Suprapubic skin (tissue), 3 donors: Measurements from ENCODE around the gene ZNF407.
"Not testable (repeated sequence)": the region's sequence is repeated elsewhere in the genome, so short reads cannot be mapped to it uniquely, and the experiment has no call there.

ENCODE experiments used
- CTCF ChIP-seq, 2 donors: fragments of 200-600 bp in 1 of 2; fragments of 450-650 bp in 1 of 2; sonication (generic) in 1 of 2; IDR thresholded peaks; one replicate each; pipeline ENCODE4 v1.5.1; 2016 to 2019; ENCODE audit warnings: antibody characterized with exemption in 2 of 2, mild to moderate bottlenecking in 1 of 2, moderate library complexity in 1 of 2
- EP300 ChIP-seq: sonication (generic); formaldehyde crosslinking; IDR thresholded peaks from one replicate; pipeline ENCODE4 v1.6.1; 2017; ENCODE audit warnings: antibody characterized with exemption
- POLR2A ChIP-seq, 2 donors: fragments of 450-650 bp; IDR thresholded peaks; one replicate each; pipeline ENCODE4 v1.6.1; 2017; ENCODE audit warnings: antibody characterized with exemption in 2 of 2, mild to moderate bottlenecking in 2 of 2, moderate library complexity in 2 of 2

GRCh38 chr18:74565993-74566392, 31.7 kb upstream of the ZNF407 start:
- TF ChIP-seq CTCF (IDR thresholded peaks at IDR 0.05); POLR2A (IDR thresholded peaks at IDR 0.05); EP300: not testable (repeated sequence)
